Activated CD4-positive, alpha-beta T cell treated with anti-CD3 and anti-CD28 coated beads, Interleukin-10, Interleukin-2, amounts not matched to agents 100 ng/mL and 50 ng/mL, durations not matched to agents 16 hours and 8 hours (primary cell): Measurements from ENCODE around the gene DYSF.
"Not testable (repeated sequence)": the region's sequence is repeated elsewhere in the genome, so short reads cannot be mapped to it uniquely, and the experiment has no call there.

Experiments used
- DNase-seq: peaks from one replicate; pipeline ENCODE4 v3.0.0-alpha.2; 2020

The DYSF gene

GRCh38 chr2:71473346-71474031 lies 20.1 kb downstream of the DYSF start:
- DNase-seq = no peak

DNA sequence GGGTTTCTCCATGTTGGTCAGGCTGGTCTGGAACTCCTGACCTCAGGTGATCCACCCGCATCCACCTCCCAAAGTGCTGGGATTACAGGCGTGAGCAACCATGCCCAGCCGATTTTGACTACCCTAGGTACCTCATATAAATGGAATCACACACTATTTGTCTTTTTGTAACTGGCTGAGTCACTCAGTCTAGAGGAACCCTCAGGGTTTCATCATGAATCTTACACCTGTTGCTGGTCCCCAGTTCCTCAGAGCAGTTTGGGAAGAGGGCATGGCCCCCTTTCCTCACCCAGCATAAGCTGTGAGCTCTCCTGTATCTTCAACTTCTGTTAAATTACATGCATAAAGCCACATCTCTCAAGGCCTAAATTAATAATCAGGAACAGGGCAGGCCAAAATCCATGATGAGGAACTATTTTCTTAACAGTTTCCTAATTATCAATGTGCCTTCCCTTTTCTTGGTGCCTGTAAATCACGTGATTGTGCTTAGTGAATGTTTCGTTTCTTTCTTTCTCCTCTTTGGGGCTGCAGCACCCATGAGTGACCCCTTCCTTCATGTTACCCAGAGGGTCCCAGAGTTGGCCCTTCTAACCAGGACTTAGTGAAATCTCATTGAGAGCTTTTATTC lies 20.9 kb downstream of the DYSF start:
- no peak for DNase-seq

- DNase-seq = no peak
These were observed 21.5 kb downstream of the DYSF start for GRCh38 chr2:71474744-71475397.

DNA sequence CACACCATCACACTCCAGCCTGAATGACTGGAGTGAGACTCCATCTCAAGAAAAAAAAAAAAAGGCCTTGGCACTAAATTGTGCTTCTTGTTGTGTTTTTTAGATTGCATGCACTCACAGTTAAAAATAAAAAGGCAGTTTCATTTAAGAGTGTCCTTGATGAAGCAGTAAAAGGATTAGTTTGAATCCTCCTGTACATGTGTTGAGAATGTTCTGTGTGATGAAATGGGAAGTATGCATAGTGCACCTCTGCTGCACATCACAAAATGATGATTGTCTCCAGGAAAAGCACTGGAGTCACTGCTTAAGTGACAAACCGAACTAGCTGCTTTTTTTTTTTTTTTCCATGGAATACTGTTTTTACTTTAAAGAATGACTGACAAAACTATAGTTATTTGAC lies 23.1 kb downstream of the DYSF start:
- no peak for DNase-seq

- no peak for DNase-seq
These were observed 23.9 kb downstream of the DYSF start for GRCh38 chr2:71477231-71477691.

DNA sequence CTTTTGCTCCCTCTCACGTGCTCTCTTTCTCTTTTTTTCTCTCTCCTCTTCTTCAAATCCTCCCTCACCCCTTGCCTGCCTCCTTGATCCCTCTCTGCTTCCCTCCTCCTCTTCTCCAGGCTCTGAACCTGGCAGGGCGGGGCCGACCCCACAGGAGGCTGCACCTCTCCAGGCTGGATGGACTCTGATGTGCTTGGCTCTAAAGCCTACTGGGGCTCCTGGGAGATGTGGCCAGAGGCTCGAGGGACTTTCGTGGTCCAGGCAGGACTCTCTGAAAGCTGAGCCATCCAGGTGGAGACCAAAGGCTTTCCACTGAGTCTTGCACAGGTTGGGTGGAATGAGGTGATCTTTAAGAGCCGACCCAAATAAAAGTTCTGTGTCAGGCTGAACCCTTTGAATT lies 25.4 kb downstream of the DYSF start:
- DNase-seq = no peak

- DNase-seq = no peak
These were observed 25.9 kb downstream of the DYSF start for GRCh38 chr2:71479261-71479660.

- DNase-seq = no peak
These were observed 27.8 kb downstream of the DYSF start for GRCh38 chr2:71481111-71481510.

GRCh38 chr2:71482055-71482454 lies 28.7 kb downstream of the DYSF start:
- no peak for DNase-seq

DNA sequence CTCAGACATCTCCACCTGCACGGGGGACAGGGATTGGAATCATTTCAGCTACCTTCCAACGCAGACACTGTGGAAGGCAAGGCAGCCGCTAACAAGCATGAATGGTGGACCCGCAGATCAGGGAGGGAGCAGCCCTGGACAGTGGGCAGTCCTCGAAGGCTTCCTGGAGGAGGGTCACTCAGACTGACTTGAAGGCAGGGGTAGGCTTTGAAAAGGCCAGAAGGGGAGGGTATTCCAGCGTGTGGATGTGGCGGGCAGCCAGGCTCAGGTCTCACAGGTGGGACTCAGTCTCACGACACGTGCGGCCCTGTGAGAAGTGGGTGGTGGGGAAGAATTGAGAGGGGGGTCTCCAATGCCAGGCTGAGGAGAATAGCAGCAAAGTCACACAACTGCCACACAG lies 29.9 kb downstream of the DYSF start:
- DNase-seq = no peak

DNA sequence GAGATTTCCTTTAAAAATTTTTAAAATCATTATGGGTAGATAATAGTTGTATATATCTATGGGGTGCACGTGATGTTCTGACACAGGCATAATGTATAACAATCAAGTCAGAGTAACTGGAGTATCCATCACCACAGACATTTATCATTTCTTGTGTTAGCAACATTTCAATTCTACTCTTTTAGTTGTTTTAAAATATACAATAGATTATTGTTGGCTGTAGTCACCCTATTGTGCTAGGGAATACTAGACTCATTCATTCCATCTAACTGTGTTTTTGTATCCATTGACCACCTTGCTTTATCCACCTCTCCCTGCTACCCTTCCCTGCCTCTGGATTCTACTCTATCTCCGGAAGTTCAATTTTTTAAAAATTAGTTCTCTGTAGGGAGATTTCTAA lies 31.0 kb downstream of the DYSF start:
- DNase-seq = no peak

- no peak for DNase-seq
These were observed 33.7 kb downstream of the DYSF start for GRCh38 chr2:71486881-71487640.

- DNase-seq = not testable (repeated sequence)
These were observed 38.2 kb downstream of the DYSF start for GRCh38 chr2:71491551-71491950.

- DNase-seq = no peak
These were observed 38.8 kb downstream of the DYSF start for GRCh38 chr2:71492112-71492511.

GRCh38 chr2:71494091-71494490 lies 40.7 kb downstream of the DYSF start:
- no peak for DNase-seq

- no peak for DNase-seq
These were observed 41.3 kb downstream of the DYSF start for GRCh38 chr2:71494523-71495155.

- no peak for DNase-seq
These were observed 42.9 kb downstream of the DYSF start for GRCh38 chr2:71496156-71496770.

- no peak for DNase-seq
These were observed 44.9 kb downstream of the DYSF start for GRCh38 chr2:71498261-71498701.

- no peak for DNase-seq
These were observed 46.3 kb downstream of the DYSF start for GRCh38 chr2:71499691-71500090.

DNA sequence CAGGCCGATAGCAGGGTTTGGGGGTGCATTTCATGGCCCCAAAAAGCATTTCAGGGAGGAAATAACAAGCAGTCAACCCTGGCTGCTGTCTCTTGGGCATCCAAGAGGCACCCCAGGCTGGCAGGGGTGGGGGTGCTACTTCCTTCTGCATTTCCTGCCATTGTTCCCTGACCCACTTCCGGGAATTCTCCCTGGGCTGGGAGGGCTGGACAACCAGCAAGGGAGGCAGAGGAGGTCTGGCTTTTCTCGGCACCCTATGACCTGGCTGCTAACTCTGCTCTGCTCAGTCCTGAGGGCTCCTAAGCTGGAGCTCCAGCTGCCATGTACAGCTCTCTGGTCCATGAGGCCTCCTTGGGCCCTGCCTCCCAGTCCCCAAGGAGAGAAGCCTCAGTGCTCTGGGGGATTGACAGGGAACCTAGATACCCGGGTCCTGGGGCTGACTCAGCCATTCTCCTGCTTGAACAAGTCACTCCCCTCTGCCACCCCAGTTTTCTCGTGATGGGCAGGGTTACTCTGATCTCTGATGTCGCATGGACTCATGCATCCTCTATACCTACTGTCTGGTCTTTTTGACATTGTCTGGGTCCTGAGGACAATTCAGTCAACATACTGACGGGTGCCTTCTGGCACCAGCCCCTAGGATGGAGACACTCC lies 47.2 kb downstream of the DYSF start:
- no peak for DNase-seq

DNA sequence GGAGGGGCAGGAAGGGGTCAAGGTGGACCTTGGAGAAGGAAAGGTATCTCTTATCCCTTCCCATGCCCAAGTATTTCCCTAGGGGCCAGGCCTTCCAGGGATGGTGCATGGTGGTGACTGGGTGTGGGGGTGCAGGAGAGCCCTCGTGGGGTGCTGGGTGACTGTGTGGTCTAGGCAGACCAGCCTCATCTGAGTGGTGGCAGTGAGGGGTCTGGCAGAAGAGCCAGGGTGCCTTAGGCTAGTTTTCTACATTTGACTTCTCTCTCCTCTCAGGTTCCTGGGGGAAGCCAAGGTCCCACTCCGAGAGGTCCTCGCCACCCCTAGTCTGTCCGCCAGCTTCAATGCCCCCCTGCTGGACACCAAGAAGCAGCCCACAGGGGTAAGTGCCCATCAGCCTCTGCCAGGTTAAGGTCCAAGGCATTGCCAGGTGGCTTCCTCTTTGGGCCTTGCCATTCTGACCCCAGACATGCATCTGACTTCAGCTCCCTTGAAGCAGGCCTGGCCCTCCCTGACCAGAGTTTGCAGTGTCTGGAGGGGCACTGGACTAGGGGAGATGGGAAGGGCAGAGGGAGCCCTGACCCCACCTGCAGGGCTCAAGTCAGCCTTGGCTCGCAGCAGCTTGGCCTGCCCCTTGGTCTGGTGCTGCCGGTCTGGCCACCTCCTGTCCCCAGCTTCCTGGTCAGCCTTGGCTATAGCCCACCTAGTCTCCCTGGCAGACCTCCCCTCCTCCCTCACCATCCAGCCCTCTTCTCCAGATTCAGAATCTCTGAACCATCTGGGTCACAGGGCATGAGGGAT lies 49.8 kb downstream of the DYSF start:
- no peak for DNase-seq
